ENCODE results near the gene GALNT13.

Gene GALNT13

DNA sequence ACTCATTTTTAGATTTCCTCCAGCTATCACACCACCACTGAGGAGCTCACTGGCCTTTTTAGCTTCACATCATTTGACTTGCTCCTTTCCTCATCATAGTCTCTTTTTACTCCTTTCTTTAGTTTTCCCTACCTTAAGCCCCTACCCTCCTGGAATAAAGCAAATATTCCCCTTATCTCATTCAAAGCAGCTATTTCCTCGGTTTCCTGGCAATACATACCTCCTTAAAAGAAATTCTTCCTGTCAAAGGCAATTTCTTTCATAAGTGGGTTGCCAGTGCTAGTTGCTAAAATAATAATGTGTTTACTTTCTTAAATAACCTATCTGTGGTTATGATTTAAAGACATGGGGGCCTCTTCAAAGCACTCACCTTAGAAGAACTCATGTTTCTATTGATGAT lies 359.3 kb downstream of the GALNT13 start:
- DNase-seq, result no peak

DNA sequence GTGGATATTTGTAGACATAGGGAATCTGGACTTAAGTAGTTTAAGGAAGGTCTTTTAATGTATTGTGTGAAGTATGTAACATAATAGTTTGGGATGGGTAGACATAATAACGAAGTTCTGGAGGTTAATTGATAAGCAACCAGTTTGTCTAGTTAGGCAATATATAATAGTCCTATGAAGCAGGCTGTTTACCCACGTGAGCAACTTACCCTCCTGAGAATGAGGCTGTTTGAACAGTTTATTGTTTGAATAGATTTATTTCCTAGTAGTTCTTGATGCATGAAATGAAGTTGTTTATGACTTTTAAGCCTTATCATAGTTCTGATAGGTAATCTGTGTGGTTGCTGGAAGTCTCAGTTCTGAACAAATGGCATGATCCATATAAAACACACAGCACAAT lies 361.5 kb downstream of the GALNT13 start:
- DNase-seq, result no peak

DNA sequence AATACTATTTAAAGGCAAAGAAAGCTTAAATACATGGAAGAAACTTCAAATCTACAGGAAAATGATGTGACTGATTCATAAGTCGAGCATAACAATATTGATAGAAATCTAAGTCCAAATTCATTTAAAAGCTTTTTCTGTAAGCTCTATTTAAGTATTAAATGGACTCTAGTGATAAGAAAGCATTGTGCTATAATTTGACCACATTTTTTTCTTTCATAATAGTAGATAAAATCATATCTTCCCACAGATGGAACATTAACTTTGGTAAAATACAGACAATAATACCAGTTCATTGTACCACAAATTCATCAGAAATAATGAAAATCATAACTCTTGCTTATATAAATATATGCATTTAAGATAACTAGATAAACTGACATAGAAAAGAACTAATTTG lies 366.5 kb downstream of the GALNT13 start:
- DNase-seq, result no peak

DNA sequence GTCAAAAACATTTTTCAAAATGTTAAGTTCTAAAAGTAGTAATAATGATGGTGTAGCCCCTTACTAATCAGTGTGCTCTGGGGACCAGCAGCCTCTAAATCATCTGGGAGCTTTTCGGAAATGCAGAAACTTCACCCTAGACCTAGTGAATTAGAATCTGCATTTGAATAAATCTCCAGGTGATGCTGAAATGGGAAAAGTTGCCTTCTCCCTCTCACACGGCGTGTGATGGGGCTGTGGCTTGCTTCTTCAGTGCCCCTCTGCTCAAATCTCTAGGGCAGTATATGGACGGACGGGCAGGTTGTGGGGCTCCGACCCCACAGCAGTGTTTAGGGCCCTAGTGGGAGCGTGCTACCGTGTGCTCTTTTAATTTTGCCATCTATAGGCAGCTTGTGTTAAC lies 368.6 kb downstream of the GALNT13 start:
- DNase-seq, result no peak

DNA sequence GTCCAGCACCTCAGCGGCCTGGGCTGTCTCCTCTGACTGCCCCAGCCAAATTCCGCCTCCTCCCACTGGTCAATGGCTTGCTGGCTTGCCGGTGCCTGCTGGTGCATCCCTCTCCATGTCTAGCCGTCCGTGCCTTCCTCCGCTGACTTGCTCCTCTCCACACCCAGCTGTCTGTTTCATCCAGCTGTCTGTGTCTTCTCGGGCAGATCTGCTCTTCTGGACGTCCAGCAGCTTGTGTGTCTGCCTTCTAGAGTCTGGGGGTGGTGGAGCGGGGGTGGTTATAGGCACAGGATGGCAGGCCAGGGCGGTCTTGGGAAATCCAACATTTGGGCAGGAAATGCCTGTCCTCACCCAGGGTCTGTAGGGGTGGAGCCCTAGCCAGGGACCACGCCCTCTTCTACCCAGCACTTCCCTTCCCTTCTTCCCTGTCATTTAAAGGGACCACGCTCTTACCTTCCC lies 369.2 kb downstream of the GALNT13 start:
- DNase-seq, result no peak

DNA sequence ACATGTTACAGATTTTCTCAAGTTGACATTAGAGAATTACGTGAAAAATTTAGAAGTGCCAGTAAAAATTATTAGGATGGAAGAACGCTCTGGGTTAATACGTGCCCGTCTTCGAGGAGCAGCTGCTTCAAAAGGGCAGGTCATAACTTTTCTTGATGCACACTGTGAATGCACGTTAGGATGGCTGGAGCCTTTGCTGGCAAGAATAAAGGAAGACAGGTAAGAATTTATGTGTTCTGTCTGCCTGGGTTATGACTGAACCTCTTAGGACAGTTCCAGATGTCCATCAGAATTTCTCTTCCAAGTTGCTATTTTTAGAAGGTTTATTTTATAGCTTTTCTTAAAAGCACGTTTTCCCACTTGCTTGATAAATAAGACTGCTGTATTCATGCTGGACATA lies 371.0 kb downstream of the GALNT13 start:
- no peak for DNase-seq

DNA sequence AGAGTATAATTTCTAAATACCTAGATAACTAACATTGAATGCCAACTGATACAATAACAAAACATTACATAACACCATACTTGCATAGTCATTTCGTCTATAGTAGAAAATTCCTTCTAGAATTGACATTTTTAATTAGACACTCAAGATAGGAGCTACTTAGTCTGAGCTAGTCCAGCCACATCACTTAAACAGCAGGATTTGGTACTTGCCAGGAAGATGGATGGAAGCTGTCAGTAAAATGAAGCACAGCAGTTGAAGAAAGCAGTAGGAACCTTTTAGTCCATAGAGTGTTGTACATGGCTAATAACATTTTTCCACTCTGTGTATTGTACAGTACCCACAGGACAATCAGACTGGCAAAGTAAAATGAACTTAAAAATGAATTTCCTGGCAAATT lies 372.0 kb downstream of the GALNT13 start:
- no peak for DNase-seq

DNA sequence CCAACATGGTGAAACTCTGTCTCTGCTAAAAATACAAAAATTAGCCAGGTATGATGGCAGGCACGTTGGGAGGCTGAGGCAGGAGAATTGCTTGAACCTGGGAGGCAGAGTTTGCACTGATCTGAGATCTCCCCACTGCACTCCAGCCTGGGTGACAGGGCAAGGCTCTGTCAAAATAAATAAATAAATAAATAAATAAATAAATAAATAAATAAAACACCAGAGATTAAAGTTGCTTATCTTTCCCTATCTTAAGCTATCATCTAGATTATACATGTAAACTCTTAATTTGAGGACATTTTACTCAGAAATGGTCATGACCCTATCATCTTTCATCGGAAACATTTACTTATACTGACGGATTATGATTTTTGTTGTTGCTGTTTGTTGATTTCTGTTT lies 373.2 kb downstream of the GALNT13 start:
- no peak for DNase-seq

DNA sequence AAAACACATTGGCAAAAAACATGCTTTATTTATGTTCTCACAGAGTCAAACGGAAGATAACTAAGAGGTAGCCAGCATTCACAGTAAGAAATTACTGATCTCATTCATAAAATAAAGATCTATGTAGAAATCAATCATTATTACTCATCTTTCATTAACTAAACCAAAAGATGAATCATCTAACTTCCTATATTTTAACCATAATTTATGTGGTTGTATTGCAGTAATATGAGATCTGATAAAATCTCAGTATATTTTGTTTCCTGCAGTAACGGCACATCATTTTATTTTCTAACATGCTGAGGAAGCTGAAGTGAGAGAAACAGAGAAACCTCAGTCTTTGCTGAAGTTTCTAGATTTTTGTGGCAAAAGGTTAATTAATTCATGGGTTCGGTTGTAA lies 375.8 kb downstream of the GALNT13 start:
- no peak for DNase-seq

DNA sequence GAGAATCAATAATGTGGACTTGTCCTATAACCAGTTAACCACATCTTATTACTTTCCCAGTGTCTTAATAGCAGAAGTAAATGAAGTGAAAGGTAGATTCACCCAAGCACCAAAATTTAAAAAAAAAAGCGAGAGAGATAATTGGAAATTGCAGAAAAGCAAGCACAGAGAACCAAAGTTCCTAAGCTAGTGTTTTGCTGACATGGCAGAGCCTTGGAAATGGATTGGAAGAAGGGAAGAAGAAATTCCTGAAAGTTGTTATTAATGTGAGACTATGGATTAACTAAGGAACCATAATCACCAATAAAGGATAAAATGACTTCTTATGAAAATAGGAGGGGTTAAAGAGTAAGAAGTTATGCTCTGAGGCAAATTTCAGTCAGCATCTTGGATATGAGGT lies 384.4 kb downstream of the GALNT13 start:
- DNase-seq, result no peak

DNA sequence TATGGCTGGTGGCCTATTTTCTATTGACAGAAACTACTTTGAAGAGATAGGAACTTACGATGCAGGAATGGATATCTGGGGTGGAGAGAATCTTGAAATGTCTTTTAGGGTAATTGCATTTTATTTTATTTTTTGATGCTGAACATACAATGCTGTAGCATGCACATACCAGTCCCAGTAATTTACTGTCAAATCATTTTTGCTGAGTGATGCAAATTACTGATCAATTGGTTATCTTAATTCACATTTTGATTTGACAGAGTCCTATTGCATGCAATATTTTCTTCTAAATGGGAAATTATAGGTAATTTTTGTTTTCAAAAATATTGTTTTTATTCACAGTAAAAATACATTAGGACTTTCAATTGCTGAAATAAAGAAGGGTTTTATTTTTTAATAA lies 387.3 kb downstream of the GALNT13 start:
- DNase-seq, result no peak

DNA sequence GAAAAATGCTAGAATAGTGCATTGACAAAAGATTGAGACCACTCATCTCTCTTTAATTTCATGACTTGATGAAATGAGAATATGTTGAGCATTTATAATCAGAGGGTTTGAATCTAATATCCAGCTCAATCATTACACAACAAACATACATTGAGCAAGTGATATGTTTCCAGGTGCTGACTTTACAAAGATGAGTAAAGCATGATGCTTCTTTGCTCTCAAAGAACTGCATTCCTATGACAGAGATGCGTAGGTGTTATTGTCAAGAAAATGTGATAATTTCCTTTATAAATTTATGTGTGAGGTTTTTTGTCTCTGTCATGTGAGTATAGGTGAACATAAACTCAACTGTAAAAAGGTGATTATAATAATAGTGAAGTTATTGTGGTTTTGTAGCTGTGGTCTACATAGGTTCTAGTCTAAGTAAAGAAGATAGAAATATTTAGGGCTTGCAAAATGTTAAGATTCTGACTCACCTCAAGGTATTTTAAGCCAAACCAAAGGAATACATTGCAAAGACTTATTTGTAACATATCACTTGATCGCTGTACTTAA lies 389.8 kb downstream of the GALNT13 start:
- no peak for DNase-seq

DNA sequence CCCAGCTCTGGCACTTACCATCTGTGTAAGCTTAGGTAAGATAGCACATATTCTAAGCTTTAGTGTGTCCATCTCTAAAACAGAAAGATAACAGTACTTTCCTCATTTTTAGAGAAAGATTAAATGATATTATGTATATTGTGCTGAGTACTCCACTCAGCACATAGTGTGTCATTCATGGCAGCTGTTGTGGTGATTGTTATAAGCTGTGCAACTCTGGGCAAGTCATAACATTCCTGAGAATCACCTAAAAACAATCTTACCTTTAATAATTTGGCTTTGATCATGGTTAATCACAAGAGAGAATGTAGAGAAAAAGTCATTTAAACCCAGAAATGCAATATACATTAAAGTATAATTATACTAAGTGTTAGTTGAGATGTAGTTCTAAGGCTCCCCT lies 391.5 kb downstream of the GALNT13 start:
- DNase-seq, result no peak

DNA sequence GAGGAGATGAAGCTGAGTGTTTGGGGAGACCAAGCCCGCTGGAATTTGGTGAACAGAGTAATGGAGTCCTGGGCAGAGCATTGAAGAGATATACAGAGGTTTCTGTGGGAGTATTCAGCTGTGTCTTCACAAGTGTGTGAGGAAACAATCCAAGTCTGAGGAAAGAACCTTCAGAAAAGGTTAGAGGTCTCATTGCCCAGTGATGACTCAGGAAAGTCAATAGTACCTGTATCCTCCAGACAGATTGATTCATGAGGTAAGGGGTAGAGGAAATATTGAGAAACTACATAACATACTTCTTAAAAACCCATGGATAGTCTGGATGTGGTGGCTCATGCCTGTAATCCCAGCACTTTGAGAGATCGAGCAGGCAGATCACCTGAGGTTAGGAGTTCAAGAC lies 392.3 kb downstream of the GALNT13 start:
- no peak for DNase-seq

DNA sequence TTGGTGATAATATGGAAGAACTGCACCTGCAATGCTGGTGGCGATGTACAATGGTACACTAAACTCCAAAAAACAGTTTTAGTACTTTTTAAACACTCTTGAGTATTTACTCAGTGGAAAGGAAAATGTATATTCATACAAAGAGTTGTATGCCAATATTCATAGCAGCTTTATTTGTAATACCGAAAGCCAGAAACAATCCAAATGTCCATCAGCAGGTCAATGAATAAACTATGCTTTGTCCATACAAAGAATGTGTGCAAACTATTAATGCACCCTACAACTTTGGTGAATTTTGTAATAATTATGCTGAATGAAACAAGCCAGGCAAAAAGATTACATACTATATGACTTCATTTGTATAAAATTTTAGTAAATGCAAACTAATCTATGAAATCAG lies 396.3 kb downstream of the GALNT13 start:
- DNase-seq, result no peak

DNA sequence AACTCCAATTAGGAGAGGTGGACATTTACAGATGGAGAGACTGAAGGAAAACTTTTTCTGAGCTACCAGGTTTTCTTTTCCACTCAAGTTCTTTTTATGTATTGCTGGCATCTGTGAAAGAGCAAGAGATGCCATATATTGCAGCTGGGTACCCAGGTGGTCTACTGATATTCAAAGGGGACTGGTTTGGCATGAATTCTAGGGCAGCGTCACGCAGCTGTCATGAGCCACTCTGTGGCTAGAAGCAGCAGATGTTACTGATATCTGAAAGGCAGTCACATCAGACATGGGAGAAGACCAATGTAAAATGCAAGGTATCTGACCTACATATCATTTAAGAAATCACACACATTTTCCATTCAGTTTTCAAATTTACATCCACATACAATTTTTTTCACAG lies 408.8 kb downstream of the GALNT13 start:
- no peak for DNase-seq

DNA sequence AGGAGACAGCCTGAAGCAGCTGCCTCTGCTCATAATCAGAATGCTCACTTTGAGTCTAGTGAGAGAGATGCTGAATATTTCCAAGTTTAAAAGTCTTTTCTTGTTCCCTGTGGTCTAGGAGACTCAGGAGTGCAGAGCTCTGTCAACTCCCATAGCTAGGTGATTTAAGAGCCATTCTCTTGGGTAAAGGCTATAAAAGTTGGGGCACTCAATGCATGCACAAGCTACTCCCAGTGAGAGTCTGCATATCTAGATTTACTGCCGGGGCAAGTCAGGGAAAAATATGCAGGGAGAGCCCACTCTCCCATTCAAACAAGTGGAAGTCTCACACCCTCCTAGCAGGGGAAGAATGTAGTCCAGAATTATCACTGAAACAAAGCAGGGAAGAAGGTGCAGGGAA lies 418.1 kb downstream of the GALNT13 start:
- DNase-seq, result no peak

DNA sequence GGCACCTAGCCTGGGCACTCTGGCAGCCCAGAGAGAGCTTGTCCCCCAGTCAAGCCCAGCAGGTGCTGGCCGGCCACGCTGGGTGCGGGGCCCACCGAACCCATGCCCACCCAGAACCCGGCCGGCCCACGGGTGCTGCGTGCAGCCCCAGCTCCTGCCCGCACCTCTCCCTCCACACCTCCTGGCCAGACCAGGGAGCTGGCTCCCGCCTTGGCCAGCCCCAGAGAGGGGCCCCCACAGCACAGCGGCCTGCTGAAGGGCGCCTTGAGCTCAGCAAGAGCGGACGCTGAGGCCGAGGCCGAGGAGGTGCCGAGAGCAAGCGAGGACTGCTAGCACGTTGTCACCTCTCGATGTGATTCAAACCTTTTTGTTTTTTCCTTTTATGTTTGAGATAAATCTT lies 419.8 kb downstream of the GALNT13 start:
- no peak for DNase-seq

DNA sequence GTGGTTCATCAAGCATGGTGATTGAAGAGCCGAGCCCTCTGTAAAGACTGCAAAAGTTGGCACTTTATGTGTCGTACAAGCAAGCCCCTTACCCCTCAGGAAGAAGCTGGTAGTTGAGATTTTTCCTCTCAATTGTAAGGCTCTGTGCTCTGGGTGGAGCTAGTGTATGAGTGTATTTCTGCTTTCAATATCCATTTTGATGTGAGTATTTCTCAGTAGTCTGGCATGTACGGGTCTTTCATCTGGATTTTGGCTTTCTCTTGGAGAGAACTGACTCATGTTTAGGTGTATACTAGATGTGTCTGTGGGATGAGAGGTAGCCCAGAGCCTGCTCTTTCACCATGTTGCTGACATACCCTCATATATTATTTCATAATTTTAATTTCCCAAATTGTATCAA lies 420.2 kb downstream of the GALNT13 start:
- DNase-seq, result no peak

DNA sequence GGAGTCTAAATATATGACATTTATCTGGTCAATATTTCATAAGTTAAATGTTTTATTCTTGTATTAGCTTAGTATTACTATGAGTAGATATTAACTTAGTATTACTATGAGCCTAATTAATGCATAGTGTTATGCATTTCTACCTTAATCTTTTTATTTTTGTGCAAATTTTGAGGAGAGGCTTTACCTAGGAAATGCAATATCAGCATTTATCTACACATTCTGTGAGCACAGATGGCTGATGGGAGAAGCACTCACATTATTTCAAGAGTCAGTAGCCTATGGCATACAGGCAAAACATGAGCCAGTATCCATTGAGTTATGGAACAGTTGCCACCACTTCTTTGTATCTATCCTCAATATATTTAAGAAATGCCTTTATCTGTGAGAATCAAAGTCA lies 422.1 kb downstream of the GALNT13 start:
- DNase-seq, result no peak

DNA sequence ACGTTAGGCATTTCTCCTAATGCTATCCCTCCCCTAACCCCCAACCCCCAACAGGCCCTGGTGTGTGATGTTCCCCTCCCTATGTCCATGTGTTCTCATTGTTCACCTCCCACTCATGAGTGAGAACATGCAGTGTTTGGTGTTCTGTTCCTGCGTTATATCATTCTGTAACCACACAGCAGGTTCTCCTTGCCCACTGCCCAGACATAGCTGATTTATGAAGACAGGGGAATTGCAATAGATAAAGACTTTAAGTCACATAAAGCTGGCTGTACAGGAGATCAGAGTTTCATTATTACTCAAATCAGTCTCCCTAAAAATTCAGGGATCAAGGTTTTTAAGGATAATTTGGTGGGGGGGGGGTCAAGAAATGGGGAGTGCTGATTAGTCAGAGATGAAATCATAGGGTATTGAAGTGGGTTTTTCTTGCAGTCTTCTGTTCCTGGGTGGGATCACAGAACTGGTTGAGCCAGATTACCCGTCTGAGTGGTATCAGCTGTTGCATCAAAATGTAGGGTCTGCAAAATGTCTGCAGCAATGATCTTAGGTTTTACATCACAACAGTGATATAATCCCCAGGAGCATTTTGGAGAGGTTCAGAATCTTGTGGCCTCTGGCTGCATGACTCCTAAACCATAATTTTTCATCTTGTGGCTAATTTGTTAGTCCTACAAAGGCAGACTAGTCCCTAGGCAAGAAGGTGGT lies 434.7 kb downstream of the GALNT13 start:
- no peak for DNase-seq

DNA sequence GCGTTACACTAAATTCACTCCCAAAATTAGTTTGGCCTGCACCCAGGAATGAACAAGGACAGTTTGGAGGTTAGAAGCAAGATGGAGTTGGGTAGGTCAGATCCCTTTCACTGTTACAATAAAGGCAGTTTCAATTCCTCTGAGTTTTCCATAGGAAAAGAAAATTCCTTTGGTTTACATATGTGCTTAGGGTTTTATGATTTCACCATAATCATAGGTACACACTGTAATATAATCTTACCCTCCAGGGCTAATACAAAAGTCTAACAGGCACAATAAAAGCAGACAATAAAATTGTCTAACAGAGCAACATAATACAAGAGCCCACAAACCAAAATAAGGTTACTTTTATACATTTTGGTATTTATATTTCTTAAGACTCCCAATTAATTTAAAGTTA lies 435.3 kb downstream of the GALNT13 start:
- no peak for DNase-seq

DNA sequence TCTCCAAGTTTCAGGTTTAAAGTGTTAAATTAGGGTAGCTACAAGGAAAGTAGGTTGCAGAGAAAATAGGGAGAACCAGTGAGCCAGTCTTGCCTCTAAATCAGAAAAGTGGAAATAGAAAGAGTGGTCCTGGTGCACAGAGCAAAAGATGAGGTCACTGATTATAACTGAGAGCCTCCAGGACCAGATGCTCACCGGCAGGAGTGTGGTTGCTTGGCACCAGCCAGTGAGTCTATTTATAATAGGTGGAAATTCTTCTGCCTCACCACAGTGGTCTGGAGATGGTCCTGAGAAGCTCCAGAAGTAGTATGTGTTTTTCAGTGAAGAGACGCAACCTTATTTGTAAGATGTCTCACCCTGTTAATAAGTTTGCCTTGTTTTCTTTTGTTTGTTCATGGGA lies 452.9 kb downstream of the GALNT13 start:
- no peak for DNase-seq

DNA sequence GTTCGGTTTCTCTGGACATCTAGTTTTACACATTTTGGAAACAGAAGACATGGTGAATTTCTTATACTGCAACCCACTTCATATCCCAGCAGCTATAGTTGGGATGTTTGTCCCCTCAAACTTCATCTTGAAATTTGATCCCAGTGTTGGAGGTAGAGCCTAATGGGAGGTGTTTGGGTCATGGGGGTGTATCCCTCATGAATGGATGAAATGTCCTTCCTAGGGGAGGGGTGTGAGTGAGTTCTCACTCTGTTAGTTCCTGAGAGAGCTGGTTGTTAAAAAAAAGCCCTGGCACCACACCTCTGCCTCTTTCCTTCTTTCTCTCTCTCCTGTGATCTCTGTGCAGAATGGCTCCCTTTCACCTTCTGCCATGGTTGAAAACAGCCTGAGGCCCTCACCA lies 457.8 kb downstream of the GALNT13 start:
- DNase-seq, result no peak

DNA sequence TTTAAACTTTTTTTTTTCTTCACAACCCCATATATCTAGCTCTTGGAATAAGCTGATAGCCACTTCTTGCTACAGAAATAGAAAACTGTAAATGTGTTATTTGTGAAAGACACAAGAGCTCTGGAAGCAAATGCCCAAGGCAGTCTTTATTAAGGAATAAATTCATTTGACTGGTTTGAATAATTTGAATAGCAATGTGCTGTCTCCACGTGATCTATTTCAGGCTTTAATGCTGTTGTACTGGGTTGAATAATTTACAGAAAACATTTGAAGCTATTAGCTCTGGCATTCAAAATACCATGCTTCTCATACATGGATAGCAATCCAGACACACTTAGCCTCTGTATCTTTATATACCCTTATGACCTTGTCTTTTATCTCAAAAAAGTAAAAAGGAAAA lies 460.1 kb downstream of the GALNT13 start:
- DNase-seq, result no peak
